Retinal pigment epithelial cell (primary cell): ENCODE results near the gene GDA.
"Not testable (repeated sequence)": the region's sequence is repeated elsewhere in the genome, so short reads cannot be mapped to it uniquely, and the experiment has no call there.

Experiments
- DNase-seq: peaks from one replicate; pipeline ENCODE4 v3.0.0-alpha.2; 2010; ENCODE audit warnings: low read depth
- H3K4me3 ChIP-seq: 2 replicates; pipeline ENCODE4 v1.5.1; 2011; ENCODE audit warnings: mild to moderate bottlenecking, low read length, control low read depth, moderate library complexity
- TF ChIP-seq, protein P1 (sequence below): conservative IDR thresholded peaks from 2 replicates; pipeline ENCODE4 v1.5.1; 2011; ENCODE audit warnings: low read depth, low read length, control low read depth, inconsistent platforms

Gene GDA

DNA sequence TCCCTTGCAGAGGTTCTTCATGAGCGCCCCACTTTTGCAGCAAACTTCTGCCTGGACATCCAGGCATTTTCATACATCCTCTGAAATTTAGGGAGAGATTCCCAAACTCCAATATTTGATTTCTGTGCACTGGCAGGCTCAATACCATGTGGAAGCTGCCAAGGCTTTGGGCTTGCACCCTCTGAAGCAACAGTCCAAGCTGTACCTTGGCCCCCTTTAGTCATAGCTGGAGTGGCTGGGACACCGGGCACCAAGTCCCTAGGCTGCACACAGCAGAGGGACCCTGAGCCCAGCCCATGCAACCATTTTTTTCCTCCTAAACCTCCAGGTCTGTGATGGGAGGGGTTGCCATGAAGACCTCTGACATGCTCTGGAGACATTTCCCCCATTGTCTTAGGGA, 141.1 kb downstream of the GDA start:
- no peak overlapping the region for H3K4me3 ChIP-seq
- TF ChIP-seq, protein P1, sequence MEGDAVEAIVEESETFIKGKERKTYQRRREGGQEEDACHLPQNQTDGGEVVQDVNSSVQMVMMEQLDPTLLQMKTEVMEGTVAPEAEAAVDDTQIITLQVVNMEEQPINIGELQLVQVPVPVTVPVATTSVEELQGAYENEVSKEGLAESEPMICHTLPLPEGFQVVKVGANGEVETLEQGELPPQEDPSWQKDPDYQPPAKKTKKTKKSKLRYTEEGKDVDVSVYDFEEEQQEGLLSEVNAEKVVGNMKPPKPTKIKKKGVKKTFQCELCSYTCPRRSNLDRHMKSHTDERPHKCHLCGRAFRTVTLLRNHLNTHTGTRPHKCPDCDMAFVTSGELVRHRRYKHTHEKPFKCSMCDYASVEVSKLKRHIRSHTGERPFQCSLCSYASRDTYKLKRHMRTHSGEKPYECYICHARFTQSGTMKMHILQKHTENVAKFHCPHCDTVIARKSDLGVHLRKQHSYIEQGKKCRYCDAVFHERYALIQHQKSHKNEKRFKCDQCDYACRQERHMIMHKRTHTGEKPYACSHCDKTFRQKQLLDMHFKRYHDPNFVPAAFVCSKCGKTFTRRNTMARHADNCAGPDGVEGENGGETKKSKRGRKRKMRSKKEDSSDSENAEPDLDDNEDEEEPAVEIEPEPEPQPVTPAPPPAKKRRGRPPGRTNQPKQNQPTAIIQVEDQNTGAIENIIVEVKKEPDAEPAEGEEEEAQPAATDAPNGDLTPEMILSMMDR = no peak
- DNase-seq = no peak

DNA sequence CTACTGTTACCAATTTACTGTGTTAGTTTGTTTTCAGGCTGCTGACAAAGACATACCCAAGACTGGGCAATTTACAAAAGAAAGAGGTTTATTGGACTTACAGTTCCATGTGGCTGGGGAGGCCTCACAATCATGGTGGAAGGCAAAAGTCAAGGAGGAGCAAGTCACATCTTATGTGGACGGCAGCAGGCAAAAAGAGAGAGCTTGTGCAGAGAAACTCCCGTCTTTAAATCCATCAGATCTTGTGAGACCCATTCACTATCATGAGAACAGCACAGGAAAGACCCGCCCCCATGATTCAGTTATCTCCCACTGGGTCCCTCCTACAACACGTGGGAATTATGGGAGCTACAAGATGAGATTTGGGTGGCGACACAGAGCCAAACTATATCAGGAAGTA, 142.3 kb downstream of the GDA start:
- H3K4me3 ChIP-seq, DNase-seq: not testable (repeated sequence)

GRCh38 chr9:72292256-72292682, 143.0 kb downstream of the GDA start:
- no peak overlapping the region for H3K4me3 ChIP-seq
- TF ChIP-seq, protein P1 = peak; percentile 51
- DNase-seq = peak; percentile 13

GRCh38 chr9:72292874-72293607, 143.8 kb downstream of the GDA start:
- TF ChIP-seq, protein P1 = no peak
- no peak overlapping the region for H3K4me3 ChIP-seq
- peak; percentile 70 for DNase-seq

DNA sequence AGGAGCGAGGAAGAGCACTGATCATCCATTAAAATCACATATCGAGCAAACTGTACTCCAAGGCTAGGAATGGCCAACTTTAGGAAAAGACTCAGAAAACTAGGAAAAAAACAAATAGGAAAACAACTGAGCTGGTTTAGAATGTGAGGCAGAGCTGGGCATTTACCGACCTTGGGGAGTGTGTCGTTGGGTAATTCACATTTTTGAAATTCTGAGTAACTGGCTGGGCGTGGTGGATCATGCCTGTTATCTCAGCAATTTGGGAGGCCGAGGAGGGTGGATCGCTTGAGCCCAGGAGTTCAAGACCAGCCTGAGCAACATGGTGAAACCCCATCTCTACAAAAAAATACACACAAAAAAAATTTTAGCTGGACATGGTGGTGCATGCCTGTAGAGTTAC, 145.7 kb downstream of the GDA start:
- no peak for DNase-seq
- TF ChIP-seq, protein P1 = no peak
- H3K4me3 ChIP-seq = no peak overlapping the region

- H3K4me3 ChIP-seq = no peak overlapping the region
- TF ChIP-seq, protein P1 = no peak
- DNase-seq = no peak
Measured at GRCh38 chr9:72297516-72297915, 148.3 kb downstream of the GDA start.

DNA sequence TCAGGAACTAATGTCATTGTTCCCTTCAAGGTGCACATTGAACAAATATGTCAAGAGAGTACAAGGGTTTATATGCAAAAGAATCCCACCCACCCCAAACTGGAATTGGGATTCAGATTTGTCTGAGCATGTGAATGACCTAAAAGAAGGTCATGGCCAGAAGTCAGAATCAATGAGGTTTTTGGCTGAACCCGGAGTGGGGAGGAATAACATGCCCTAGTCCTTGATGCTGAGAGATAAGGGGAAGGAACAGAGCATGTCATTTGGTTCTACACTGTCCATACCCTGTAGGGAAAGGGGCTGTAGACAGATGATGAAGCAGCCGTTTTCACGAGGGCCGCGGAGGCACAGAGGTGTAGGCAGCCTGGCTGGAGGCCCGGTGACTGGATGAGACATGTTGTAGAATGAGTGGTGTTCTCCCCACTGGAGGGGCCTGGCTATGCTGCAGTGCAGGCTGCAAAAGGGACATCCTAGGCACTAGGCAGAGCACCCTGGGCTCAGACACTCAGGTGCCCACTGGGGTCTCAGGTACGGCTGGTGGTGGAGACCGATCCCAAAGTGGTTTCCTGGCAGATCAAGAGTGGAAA, 149.9 kb downstream of the GDA start:
- no peak for DNase-seq
- TF ChIP-seq, protein P1 = no peak
- H3K4me3 ChIP-seq = no peak overlapping the region
